Measurements from ENCODE around the gene RALGAPA2. TPM values are rescaled to one million over a fixed set of nuclear protein-coding genes. Genes with fewer than 3 reads are reported as not detected.

RALGAPA2 gene
- total and polyA plus RNA-seq, 2 experiments from 2014 or later, result 13.1 to 43.4 TPM

DNA sequence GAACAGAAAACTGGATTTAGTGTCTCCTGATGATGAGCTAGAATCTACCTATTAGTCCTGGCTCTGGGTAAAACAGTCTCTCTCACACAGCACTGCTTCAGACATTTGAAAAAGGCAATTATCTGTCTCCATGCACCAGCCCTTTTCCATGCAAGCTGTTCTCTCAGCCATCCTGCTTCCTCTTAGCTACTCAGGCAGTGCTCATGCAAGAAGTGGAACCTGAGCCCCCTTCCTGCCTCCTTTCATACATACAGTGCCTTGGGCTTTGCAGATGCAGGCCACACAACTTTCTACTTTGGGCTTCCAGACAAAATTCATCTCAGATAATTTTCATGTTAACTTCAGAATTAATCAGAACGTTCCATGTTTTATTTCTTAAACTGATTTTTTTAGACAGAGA lies 151.3 kb downstream of the RALGAPA2 start (continued):
- TF ChIP-seq EZH2phosphoT487 (IDR thresholded peaks at IDR 0.05; ENCODE audit: unreplicated experiment), result no peak
- TF ChIP-seq, protein P1, sequence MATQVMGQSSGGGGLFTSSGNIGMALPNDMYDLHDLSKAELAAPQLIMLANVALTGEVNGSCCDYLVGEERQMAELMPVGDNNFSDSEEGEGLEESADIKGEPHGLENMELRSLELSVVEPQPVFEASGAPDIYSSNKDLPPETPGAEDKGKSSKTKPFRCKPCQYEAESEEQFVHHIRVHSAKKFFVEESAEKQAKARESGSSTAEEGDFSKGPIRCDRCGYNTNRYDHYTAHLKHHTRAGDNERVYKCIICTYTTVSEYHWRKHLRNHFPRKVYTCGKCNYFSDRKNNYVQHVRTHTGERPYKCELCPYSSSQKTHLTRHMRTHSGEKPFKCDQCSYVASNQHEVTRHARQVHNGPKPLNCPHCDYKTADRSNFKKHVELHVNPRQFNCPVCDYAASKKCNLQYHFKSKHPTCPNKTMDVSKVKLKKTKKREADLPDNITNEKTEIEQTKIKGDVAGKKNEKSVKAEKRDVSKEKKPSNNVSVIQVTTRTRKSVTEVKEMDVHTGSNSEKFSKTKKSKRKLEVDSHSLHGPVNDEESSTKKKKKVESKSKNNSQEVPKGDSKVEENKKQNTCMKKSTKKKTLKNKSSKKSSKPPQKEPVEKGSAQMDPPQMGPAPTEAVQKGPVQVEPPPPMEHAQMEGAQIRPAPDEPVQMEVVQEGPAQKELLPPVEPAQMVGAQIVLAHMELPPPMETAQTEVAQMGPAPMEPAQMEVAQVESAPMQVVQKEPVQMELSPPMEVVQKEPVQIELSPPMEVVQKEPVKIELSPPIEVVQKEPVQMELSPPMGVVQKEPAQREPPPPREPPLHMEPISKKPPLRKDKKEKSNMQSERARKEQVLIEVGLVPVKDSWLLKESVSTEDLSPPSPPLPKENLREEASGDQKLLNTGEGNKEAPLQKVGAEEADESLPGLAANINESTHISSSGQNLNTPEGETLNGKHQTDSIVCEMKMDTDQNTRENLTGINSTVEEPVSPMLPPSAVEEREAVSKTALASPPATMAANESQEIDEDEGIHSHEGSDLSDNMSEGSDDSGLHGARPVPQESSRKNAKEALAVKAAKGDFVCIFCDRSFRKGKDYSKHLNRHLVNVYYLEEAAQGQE (IDR thresholded peaks at IDR 0.05; ENCODE audit: unreplicated experiment), result no peak
- TF ChIP-seq NANOG (IDR thresholded peaks at IDR 0.05; ENCODE audit: borderline replicate concordance), result no peak
- no peak for TF ChIP-seq ZNF114 (CRISPR knock-in tag; IDR thresholded peaks at IDR 0.05)
- no peak for TF ChIP-seq STAT1 (IDR thresholded peaks at IDR 0.05; ENCODE audit: unreplicated experiment)

DNA sequence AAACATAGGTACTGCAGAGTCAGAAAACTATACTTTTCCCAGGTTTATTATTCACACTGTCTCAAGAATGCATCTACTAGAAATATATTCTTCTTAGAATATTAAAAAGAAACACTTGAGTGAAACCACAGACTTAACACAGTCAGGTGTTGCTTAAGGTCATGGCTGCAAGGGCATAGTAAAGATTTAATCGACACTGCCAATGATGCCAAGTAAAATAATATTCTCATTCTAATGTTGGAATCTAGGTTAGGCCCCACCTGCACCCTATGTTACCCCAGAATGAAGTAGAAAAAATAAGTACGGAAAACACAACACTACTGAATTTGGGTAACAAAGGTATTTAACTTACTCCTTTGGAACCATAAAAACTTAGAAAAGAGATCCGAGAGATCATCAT lies 155.0 kb downstream of the RALGAPA2 start:
- Mint-ChIP-seq H3K9me3 (peaks cover 11% of the 10 kb centered on the region; the same call in 2 of the 3 replicates), H3K4me1 (peaks cover 13% of the 10 kb centered on the region)
- DNase-seq (ENCODE audit: low spot score), result no peak
- TF ChIP-seq, protein P2, sequence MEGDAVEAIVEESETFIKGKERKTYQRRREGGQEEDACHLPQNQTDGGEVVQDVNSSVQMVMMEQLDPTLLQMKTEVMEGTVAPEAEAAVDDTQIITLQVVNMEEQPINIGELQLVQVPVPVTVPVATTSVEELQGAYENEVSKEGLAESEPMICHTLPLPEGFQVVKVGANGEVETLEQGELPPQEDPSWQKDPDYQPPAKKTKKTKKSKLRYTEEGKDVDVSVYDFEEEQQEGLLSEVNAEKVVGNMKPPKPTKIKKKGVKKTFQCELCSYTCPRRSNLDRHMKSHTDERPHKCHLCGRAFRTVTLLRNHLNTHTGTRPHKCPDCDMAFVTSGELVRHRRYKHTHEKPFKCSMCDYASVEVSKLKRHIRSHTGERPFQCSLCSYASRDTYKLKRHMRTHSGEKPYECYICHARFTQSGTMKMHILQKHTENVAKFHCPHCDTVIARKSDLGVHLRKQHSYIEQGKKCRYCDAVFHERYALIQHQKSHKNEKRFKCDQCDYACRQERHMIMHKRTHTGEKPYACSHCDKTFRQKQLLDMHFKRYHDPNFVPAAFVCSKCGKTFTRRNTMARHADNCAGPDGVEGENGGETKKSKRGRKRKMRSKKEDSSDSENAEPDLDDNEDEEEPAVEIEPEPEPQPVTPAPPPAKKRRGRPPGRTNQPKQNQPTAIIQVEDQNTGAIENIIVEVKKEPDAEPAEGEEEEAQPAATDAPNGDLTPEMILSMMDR (conservative IDR thresholded peaks at IDR 0.05; ENCODE audit: low read depth in 2 of 2), result no peak
- no peak for TF ChIP-seq ZNF114 (CRISPR knock-in tag; IDR thresholded peaks at IDR 0.05)
- TF ChIP-seq JUNB (IDR thresholded peaks at IDR 0.05; ENCODE audit: unreplicated experiment), result no peak
- TF ChIP-seq, protein P3, sequence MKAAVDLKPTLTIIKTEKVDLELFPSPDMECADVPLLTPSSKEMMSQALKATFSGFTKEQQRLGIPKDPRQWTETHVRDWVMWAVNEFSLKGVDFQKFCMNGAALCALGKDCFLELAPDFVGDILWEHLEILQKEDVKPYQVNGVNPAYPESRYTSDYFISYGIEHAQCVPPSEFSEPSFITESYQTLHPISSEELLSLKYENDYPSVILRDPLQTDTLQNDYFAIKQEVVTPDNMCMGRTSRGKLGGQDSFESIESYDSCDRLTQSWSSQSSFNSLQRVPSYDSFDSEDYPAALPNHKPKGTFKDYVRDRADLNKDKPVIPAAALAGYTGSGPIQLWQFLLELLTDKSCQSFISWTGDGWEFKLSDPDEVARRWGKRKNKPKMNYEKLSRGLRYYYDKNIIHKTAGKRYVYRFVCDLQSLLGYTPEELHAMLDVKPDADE (IDR thresholded peaks at IDR 0.05), result no peak
- TF ChIP-seq CREB1 (CRISPR knock-in tag; IDR thresholded peaks at IDR 0.05; ENCODE audit: low read depth), result no peak
- no peak for TF ChIP-seq EZH2phosphoT487 (IDR thresholded peaks at IDR 0.05; ENCODE audit: unreplicated experiment)
- TF ChIP-seq NANOG (IDR thresholded peaks at IDR 0.05; ENCODE audit: borderline replicate concordance), result no peak
- no peak for TF ChIP-seq POLR2AphosphoS5 (IDR thresholded peaks at IDR 0.05; ENCODE audit: low read depth)
- TF ChIP-seq, protein P1 (IDR thresholded peaks at IDR 0.05; ENCODE audit: unreplicated experiment), result no peak
- no peak for TF ChIP-seq ZNF331 (CRISPR knock-in tag; IDR thresholded peaks at IDR 0.05; ENCODE audit: low read depth)
- no peak for TF ChIP-seq EZH2 (IDR thresholded peaks at IDR 0.05; ENCODE audit: low read depth, unreplicated experiment)

More for the DNA sequence above, 155.0 kb downstream of the RALGAPA2 start:
- Histone ChIP-seq H3K4me2 (no peak overlapping the region), H3K4me1 (ENCODE audit: insufficient read depth) (peaks cover 10% of the 10 kb centered on the region; the same call in 1 of the 2 replicates), H3K9me2 (ENCODE audit: insufficient read depth) (no peaks in the 10 kb centered on the region), H3K27ac (ENCODE audit: low read depth) (no peak overlapping the region), H3K4me3 (no peak overlapping the region), H4K20me1 (replicated peaks; ENCODE audit: insufficient read depth) (0 out of 2 replicates have a peak, but pooled peaks cover 3% of the 10 kb centered on the region), H2AFZ (no peak overlapping the region), H3K79me2 (replicated peaks; ENCODE audit: insufficient read depth) (no peaks in the 10 kb centered on the region), H3K27me3 (ENCODE audit: insufficient read depth) (no peaks in the 10 kb centered on the region), H3K36me3 (ENCODE audit: insufficient read depth) (peaks cover 6% of the 10 kb centered on the region; the same call in 1 of the 2 replicates), H3F3A (replicated peaks; ENCODE audit: low read depth) (no peaks in the 10 kb centered on the region)
- H3K27ac Mint-ChIP-seq, result no peak overlapping the region; the same call in 1 of the 2 replicates
- no peaks in the 10 kb centered on the region for H3K27me3 Mint-ChIP-seq (ENCODE audit: insufficient read depth, low read depth, poor library complexity)
- peaks cover 18% of the 10 kb centered on the region; the same call in 2 of the 3 replicates for H3K36me3 Mint-ChIP-seq (ENCODE audit: low read depth)
- no peak for ATAC-seq
- no peak overlapping the region for H3K4me3 Mint-ChIP-seq
